GM21381 (cell line): ENCODE measurements around the gene DNMT3L.

ENCODE experiments used
- ATAC-seq: cut with Tn5 transposase; IDR thresholded peaks from one replicate; pipeline ENCODE4 v1.9.1; 2021; ENCODE audit warnings: mild to moderate bottlenecking, moderate library complexity; ENCODE audit not compliant: unreplicated experiment

Gene DNMT3L

GRCh38 chr21:44279354-44280260 lies 17.9 kb upstream of the DNMT3L start:
- no peak for ATAC-seq

DNA sequence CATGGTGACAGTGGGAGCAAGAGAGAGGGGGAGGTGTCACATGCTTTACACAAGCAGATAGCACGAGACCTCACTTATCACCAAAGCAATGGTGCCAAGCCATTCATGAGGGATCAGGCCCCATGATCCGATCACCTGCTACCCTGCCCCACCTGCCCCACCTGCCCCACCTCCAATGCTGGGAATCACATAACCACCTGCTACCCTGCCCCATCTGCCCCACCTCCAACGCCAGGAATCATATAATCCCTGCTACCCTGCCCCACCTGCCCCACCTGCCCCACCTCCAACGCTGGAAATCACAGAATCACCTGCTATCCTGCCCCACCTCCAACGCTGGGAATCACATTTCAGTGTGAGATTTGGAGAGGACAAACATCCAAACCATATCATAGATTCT lies 13.3 kb upstream of the DNMT3L start:
- no peak for ATAC-seq

DNA sequence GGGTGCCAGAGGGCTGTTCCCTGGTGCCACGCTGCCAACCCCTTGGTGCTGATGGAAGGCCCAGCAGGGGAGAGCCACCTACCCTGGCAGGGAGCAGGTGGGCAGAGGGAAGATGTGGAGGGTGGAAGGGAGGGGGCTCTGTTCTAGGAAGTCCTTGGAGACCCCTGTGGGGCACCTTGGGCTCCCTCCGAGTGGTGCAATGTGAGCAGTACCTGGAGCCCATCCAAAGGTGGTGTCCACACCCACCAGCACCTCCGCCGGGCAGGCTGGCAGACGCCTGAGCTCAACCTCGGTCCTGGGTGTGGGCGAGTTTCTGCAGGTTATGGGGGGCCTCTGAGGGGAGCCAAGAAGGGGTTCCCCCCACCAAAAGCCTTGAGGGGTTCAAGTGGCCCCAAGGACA lies 11.3 kb upstream of the DNMT3L start:
- no peak for ATAC-seq

GRCh38 chr21:44272284-44272858 lies 10.7 kb upstream of the DNMT3L start:
- no peak for ATAC-seq

GRCh38 chr21:44271558-44272283 lies 10.0 kb upstream of the DNMT3L start:
- ATAC-seq: no peak

DNA sequence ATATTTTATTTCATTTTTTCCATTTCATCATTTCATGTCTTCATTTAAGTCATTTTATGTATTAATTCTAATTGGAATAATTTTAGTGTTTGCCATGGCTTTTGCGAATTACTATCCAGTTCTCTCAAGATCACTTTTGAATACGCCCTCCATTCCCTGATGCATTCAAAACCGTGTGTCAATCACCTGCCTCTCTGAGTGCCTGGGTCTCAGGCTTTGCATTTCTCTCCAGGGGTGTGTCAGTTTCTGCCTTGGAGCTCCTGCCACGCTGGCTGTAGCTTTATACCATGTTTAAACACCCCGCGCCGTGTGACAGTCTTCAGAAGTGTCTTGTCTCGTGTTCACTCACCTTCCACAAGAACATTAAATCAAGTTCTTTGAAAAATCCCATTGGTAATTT lies 7.4 kb upstream of the DNMT3L start:
- ATAC-seq: no peak

- no peak for ATAC-seq
Measured at GRCh38 chr21:44267655-44268142, 6.0 kb upstream of the DNMT3L start.

- no peak for ATAC-seq
Measured at GRCh38 chr21:44265734-44266270, 4.1 kb upstream of the DNMT3L start.

GRCh38 chr21:44263768-44264167 lies 2.1 kb upstream of the DNMT3L start:
- ATAC-seq: no peak

- no peak for ATAC-seq
Measured at GRCh38 chr21:44263221-44263760, 1.6 kb upstream of the DNMT3L start.

GRCh38 chr21:44262338-44263056 lies 800 bp upstream of the DNMT3L start:
- ATAC-seq: no peak

- ATAC-seq: no peak
Measured at GRCh38 chr21:44260791-44261631, 686 bp downstream of the DNMT3L start.

- ATAC-seq: no peak
Measured at GRCh38 chr21:44260066-44260465, 1.6 kb downstream of the DNMT3L start.

DNA sequence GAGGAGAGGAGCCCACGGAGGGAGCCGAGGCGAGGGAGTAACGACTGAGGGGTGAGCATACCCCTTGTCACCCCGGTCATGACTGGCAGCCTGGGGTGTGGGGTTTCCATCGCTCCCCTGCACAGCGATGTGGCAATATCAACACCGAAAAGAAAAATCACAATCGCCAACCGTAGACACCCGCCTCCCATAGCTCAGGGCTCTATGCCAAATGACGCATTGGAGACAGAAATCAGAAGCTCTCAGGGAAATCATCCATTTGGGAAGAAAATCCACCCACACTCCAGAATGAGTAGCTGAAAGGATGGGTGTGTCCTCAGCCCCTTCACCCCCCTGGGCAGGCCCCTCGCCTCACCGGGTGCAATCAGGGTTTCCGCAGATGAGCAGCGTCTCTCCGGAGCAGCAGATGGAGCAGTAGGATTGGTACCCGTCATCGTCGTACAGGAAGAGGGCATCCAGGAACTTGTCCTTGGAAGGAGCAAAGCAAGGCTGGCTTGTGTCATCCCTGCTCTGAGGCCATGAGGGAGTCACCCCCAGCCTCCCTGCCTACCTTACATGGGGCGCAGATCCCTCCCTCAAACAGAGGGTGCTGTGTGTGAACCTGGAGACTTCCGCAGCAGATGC lies 2.5 kb downstream of the DNMT3L start:
- no peak for ATAC-seq

DNA sequence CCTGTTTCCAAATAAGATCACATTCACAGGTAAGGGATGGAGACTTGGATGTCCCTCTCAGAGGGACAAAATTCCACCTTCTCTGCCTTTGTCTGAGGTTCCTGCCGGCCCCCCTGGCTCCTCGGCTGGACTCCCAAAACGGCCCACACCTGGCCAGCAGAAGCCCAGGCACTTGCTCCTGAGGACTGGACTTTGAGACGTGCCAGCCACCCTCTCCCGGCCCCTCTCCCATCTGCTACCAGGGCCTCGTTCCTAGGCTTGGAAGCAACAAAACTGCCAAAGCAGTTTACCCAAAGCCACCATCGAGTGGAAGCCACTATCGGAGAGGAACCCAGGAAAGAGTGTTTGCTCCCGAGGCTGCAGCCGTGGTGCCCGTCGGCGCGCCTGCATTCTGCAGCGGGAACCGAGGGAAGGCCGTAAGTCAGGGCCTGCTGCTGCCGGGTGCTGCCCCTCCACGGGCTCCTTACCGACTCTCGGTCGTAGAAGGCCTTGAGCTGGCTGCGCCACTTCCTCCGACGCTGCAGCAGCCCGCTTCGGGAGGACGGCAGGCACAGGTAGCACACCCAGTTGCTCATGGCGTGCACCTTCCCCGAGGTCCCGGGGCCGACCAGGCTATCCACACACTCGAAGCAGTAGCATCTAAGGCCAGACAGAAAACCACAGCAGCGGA lies 3.5 kb downstream of the DNMT3L start:
- ATAC-seq: no peak

- no peak for ATAC-seq
Measured at GRCh38 chr21:44255511-44255981, 6.2 kb downstream of the DNMT3L start.

DNA sequence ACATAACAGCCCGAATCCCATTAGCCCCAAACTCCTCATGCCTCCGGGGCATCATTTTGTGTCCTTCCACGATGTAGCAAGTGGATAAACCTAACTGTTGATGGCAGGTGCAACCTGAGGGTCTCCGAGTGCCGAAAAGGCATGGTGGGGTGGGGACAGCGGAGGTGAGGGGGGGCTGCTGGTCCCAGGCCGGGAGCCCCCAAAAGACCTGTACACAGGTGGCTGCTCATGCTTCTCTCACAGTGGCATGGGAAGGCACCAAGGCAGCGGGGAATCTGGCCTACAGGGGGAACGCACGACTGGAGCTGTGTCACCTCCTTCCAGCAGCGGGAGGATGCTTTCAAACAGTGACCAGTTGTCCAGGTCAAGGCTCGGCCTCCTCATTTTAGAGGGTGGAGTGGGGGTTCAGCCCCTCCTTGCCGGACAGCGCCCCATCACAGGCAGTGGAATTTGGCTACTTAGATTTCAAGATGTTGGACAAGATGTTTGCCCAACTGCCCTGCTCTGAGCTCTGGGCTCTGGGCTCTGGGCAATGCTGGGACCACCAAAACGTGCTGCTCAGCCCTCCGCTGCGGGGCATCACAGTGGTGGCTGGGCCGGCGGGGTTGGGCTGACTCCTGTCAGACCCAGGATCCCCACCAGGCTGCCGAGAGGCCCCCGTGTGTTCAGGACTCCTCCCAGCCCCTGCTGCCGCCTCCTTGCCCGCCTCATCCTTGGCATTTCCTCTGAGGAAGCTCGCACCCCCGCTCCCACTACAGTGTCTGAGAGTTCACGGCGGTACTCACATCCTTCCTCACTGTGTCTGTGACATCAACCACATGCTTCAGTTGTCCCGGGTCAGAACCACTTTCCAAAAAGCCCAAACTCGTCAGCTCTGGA lies 7.6 kb downstream of the DNMT3L start:
- ATAC-seq: no peak
